NCI-H1092 treated with DMSO at 0.1 percent for 48 hours (cell line): ENCODE results near the gene BEND6.
A peak's percentile ranks its signal among the peaks of the same experiment; 100 is the strongest.

ENCODE experiments used
- DNase-seq: peaks from one replicate; lab custom pipeline; 2025; lab: John Stamatoyannopoulos, UW

The BEND6 gene

DNA sequence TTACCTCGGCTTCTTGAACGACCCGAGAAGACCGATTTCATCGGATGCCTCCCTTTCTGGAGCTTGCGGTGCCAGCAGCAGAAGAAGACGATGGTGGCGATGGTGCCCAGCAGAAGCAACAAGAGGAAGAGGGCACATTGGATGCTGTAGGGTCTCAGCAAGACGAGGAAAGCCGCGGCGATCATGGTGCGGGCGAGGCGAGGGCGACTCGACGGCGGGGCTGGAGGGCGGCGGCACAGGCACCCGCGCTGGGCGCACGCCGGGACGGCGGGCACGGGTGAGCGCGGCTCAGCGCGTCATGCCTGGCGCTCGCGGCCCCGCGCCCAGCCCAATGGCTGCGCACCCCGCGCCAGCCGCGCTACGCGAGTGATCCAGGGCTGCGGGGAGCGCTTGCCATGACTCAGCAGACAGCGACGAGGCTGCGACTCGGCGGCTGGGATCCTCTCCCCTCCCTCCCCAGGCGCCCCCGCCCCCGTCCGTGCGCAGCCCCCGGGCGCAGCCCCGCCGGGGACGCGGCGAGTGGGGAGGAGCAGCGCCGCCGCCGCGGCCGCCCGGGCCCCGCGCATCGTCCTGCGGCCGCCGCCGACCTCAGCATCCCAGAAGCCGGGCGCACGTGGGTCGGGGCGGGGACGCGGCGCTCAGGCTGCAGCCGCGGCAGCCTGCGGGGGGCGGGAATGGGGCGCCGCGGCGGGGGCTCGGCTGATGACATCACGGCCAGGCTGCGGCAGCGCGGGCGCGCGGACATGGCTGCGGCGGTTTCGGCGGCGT is at the start of gene BEND6:
TSS of gene BEND6 (plus strand) at position 705 of the 768 bp plus-strand sequence. CDS start 26,704 bp downstream, outside the sequence.
- DNase-seq: peak; percentile 40

DNA sequence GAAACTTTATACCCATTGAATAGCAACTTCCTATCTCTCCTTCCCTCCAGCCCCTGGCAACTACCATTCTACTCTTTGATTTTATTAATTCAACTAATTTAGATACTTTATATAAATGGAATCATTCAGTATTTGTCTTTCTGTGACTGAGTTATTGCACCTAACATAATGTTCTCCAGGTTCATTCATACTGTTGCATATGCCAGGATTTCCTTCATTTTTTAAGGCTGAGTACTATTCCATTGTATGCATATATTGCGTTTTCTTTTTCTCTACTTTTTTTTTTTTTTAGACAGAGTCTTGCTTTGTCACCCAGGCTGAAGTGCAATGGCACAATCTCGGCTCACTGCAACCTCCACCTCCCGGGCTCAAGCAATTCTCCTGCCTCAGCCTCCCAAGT is 49.5 kb upstream of the BEND6 start:
- DNase-seq: no peak

DNA sequence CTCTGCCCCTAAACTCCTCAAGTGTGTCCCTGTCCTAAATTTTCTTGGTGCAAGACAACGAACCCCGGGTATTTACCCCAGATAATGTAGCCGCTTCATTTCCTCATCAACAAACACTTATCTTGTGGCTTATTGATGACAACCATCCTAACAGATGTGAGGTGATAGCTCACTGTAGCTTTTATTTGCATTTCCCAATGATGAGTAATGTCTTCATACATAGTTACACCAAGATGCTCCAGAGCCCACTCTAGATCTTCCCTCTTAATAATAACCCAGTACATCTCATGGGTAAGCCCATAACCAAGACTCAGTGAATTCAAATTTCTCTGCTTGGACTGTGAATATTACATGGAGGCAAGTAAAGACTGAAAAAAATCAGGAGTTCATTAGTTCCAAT is 48.2 kb upstream of the BEND6 start:
- DNase-seq: no peak

DNA sequence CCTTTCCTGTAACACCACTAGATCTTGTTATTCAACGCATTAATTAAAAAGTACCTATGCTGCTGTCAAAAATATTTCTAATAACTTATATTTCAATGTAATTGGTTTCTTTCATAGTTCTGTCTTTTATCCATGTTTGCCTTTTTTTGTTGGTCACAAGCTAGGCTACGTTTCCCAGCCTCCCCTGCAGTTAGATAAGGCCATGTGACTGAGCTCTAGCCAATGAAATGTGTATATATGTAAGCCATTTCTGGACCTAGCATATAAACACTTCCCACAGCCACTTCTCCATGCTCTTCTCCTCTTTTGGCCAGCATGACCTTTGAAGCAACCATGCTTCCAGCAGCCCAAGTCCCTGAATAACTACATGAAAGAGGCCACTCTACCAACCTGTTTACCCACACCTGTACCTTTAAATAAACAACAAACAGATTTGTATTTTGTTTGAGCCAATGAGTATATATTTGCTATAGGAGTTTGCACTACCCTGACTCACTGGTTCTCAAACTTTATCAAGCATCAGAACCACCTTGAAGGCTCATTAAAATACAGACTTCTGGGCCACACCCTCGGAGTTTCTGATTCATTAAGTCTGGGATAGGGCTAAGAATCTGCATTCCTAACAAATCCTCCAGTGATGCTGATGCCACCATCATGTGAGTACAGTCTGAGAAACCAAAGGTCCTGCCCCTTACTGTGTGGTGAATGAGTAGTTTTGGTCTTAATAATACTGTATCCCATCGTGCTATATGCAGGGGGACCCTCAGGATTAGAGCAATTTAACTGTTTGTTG is 45.6 kb upstream of the BEND6 start:
- no peak for DNase-seq

- DNase-seq: no peak
Measured at GRCh38 chr6:56911847-56912246, 43.1 kb upstream of the BEND6 start.

DNA sequence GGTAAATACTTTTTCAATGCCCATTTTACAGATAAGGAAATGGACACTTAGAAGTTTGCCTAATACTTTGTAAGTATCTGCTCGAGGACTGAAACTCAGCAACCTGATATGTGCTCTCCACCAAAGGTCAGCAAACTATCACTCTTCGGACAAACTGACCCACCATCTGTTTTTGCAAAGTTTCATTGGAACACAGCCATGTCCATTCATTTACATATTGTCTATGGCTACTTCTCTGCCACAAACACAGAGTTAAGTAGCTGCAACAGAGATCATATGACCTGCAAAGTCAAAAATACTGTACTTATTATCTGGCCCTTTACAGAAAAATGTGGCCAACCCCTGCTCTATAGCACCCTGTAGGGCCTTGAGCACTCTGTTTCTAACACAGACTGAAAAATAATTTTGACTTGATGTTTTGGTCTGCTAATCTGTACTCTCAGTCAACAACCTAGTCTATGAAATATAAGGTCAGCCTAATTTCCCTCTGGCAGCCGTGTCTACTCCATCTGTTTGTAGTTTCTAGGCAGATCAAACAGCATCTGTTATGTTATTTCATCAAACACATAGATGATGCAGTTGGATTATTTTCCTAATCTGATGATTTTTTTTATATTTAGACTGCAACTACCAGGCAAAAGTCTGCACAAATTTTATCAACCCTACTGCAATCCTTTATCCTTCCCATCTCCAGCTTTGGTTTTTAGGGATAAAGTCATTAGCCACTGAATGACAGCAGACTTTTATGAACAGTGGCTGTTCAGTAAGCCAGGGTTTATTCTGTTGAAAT is 41.4 kb upstream of the BEND6 start:
- no peak for DNase-seq

DNA sequence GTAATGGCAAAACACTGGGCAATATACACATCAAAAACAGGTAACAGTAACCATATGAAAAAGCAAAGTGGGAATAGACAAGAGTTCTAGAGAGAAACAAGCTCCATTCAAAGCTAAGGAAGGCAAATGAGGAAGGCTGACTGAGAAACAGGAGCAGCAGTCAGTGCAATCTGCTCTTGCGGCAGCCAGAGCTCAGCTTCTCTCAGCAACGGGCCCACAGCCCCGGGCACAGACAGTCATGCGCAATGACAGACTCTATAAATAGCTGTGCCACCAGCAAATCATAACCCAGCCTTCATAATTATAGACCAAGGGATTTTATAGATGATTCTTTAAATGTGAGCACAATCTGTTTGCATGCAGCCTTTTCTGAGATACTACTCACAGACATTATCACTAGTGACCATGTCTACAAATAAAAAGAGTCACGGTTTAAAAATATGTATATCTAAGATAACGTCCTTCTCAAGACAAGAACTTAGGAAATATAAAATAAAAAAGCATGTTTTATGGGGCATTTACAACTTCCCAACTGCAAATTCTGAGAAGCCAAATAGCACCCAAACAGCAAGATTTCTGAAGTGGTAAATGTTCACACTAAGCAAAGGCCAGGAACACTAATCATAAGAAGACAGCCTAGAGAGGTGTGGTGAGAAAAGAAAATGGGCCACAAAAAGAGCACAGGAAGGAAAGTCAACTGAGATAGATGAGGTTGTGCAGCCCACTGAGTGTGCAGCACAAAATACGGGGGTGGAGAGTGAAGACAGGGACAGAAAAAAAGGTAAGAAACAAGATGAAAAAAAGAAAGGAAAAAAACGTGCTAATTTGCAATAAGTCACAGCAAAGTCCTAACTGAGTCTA is 39.9 kb upstream of the BEND6 start:
- DNase-seq: no peak

DNA sequence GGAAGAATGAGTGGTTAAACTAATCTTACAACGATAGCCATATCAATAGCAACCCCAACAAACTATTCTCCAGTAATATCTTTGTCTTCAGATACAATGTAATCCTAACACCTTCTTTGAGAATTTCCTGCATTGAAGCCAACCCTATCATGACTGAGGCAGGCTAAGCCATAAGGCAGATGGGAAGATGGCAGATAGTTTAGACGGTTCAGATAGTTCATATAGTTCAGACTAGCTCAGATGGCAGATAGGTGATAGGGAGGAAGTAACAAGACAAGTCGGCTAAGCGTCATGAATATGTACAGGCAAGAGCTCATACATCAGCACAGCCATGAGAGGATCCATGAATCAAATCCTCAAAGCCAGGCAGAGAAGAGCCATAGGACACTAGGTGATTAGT is 39.1 kb upstream of the BEND6 start:
- DNase-seq: no peak

- no peak for DNase-seq
Measured at GRCh38 chr6:56916849-56917551, 37.9 kb upstream of the BEND6 start.

- no peak for DNase-seq
Measured at GRCh38 chr6:56922645-56923044, 32.3 kb upstream of the BEND6 start.

- no peak for DNase-seq
Measured at GRCh38 chr6:56923565-56923964, 31.3 kb upstream of the BEND6 start.

DNA sequence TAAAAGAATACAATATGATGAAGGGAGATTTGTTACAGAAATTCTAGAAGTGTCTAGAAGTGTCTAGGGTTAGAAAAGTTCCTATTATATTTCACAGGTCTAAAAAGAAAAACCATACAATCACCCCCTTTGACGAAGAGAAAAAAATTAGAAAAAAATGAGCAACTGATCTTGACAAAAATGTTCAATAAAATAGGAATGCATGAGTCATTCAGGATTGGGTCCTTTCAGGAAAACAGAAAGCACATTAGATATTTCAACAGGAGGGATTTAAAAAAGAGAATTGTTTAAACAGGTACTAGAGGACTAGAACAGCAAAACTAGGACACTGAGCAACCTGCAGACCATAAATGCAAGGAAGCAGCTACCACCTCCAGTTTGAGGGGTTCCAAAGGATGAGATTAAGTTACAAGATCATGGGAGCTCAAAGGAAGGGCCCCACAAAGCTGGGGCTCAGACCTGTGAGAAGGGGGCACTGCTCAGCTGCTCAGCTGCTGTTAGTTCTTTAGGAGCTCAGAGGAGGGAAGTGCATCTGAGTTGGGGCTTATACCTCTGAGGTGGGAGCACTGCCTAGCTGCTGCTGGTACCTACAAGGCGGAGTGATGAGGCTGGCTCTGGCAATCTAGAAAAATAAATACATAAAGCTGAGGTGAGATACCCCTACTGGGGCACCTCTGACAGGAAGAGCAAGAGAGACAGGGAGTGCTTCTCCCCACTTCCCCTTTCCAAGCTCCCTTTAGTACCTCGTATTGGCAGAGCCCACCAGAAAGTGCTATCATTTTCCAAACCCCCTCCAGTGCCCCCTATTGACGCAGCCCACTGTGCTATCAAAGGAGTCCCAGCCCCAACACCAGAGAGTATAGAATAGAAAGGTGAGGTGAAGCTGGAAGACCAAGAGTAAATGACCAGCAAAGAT is 27.1 kb upstream of the BEND6 start:
- DNase-seq: no peak

DNA sequence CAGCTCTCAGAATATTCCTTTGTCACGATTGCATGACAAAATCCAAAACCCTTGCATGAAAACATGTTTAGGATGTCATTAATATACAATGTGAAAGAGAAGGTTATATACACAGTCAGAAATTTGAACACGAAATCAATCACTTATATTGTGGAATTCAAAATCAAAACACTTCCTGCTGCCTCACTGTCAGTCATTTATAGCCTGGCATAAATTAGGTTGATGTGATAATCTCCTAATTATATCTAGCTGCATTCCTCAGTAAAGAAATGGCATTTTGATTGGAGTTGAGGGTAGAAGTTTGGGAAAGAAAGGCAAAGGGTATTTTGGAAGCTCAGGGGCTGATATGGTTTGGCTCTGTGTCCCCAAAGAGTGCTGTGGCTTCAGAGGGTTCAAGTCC is 24.1 kb upstream of the BEND6 start:
- DNase-seq: no peak

DNA sequence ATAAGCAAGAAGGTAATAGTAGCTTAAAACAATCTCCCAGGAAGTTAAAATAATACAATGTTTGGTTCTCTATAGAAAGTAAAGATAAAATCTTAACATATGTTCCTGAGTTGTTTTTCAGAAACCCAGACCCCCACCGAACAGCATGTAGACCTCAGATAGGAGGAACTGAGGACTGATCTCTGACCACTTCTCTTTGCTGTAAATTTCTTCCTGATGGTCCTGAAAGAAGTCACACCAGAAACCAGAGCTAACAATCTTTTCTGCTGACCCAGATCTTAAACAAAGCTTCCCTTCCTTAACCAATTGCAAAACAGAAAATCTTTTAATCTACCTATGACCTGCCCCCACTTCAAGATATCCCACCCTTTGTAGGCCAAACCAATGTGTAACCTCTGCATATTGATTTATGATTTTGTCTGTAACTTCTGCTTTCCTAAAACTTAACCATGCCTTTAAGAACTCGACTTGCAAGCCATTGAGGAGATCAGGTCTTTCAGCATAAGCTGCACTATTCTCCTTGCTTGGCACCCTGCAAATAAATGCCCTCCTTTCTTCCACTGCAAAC is 21.9 kb upstream of the BEND6 start:
- no peak for DNase-seq

DNA sequence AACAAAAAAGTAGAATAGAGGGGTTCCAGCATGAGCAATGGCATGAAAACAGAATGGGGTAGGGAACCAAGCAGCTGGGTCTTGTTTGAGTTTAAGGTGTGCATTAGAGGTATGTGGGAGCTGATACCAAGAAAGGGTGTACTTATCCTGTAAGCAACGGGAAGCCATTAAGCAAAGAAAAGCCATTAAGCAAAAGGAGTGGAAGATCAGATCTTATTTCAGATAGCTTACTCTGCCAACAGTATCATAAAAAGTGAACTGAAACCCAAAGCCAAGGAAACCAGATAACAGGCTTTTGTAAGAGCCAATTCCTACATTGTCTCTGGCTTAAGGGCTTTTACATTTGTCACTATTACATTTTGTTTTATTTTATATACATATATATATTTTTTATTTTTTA is 21.3 kb upstream of the BEND6 start:
- DNase-seq: no peak

GRCh38 chr6:56934876-56935275 is 20.0 kb upstream of the BEND6 start:
- no peak for DNase-seq

DNA sequence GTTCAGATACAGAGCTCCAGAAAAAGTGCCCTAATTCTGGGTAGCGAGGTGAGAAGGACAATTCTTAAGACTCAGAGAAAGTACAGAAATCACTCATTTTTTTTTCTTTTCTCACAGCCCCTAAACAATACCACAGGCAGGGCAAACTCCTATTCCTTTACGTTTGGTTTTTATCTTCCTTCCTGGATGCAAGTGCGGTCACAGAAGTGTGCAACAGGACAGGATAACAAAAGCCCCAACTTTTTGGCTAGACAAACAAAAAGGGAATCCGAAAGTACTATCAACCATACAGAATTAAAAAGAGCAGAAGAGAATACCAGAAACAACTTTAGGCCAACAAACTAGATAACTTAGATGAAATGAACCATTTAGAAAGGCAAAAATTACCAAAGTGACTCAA is 18.4 kb upstream of the BEND6 start:
- no peak for DNase-seq

GRCh38 chr6:56938649-56939191 is 16.2 kb upstream of the BEND6 start:
- no peak for DNase-seq

DNA sequence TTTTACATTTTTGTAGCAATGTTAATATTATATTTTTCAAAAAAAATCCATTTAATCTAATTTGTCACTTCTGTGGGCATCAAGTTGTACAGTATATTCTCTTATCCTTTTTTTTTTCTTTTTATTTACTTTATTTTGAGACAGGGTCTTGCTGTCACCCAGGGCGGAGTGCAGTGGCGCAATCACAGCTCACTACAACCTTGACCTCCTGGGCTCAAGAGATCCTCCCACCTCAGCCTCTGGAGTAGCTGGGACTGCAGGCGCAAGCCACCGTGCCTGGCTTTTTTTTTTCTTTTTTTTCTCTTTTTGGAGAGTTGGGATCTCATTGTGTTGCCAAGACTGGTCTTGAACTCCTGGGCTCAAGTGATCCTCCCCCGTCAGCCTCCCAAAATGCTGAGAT is 14.4 kb upstream of the BEND6 start:
- no peak for DNase-seq
